ENCODE data around the gene FAM120C. TPM values are rescaled to one million over a fixed set of nuclear protein-coding genes. Genes with fewer than 3 reads are reported as not detected.

Gene FAM120C
- total and polyA plus RNA-seq, 2 of the 4 experiments (the other 2 are of a cell fraction), result 3.4 to 3.6 TPM

- Histone ChIP-seq H3K18ac (ENCODE audit: low read depth, low read length) (no peak overlapping the region), H3K4me3 (ENCODE audit: insufficient read depth, low read depth, low read length) (no peak overlapping the region), H2BK20ac (ENCODE audit: low read depth, low read length) (no peak overlapping the region), H3K14ac (replicated peaks; ENCODE audit: low read depth, low read length) (no peak overlapping the region), H3K4me2 (ENCODE audit: low read depth, low read length) (no peak overlapping the region), H3K79me1 (ENCODE audit: low read depth in 1 of 2, low read length in 2 of 2) (peaks cover 0 to 6% of the 10 kb centered on the region in 2 experiments; a peak in 1 of 4 replicates), H3K9ac (ENCODE audit: low read depth, low read length) (no peak overlapping the region), H3K27me3 (ENCODE audit: control insufficient read depth, insufficient read depth, low read length) (no peaks in the 10 kb centered on the region), H4K5ac (ENCODE audit: low read depth, low read length) (peak overlapping the region; percentile 81; the same call in 1 of the 2 replicates), H3K27ac (ENCODE audit: insufficient read depth, low read length) (no peak overlapping the region), H2BK5ac (ENCODE audit: low read depth, low read length, poor library complexity, severe bottlenecking) (no peak overlapping the region), H2AK9ac (replicated peaks; ENCODE audit: low read depth, low read length, poor library complexity) (no peak overlapping the region), H3K9me1 (ENCODE audit: insufficient read depth, low read length) (0 out of 2 replicates have a peak, but pooled peaks cover 4% of the 10 kb centered on the region), H3K9me3 (ENCODE audit: control insufficient read depth, insufficient read depth, low read length) (no peaks in the 10 kb centered on the region), H2BK120ac (ENCODE audit: low read depth, low read length) (no peak overlapping the region), H4K91ac (ENCODE audit: insufficient read depth, low read depth, low read length) (no peak overlapping the region), H3K23ac (ENCODE audit: low read depth, low read length) (no peak overlapping the region), H3K4me1 (ENCODE audit: control insufficient read depth, insufficient read depth, low read length) (no peaks in the 10 kb centered on the region; the same call in 1 of the 2 replicates), H4K20me1 (ENCODE audit: insufficient read depth, low read length) (no peaks in the 10 kb centered on the region), H2AK5ac (ENCODE audit: low read depth, low read length) (no peak overlapping the region), H3K36me3 (ENCODE audit: control insufficient read depth, insufficient read depth, low read length) (peaks cover 2% of the 10 kb centered on the region), H4K8ac (ENCODE audit: low read depth in 2 of 2, low read length in 2 of 2) (peak overlapping the region; percentile 67 to 94; a peak in 3 of 4 replicates), H3K4ac (ENCODE audit: low read depth, low read length) (peak overlapping the region; percentile 38; the same call in 1 of the 2 replicates), H2AFZ (replicated peaks; ENCODE audit: low read length, poor library complexity) (peak overlapping the region; percentile 76), H2BK15ac (ENCODE audit: low read depth, low read length) (no peak overlapping the region), H3K56ac (ENCODE audit: extremely low read depth, insufficient read depth, low read length) (no peak overlapping the region)
- no peak for ATAC-seq (ENCODE audit: low read depth)
- in situ Hi-C loops (cut with MboI; ENCODE audit: low sequenced_read_pairs), result loop anchor here (25.0 kb wide), 1 partner anchor 392 kb away; the partner anchor contains the start of gene TSR2
- DNase-seq, result no peak
- ChIA-PET POLR2A (ENCODE audit: unreplicated experiment) (no interaction called here), CTCF (no interaction called here)
- TF ChIP-seq CTCF (conservative IDR thresholded peaks at IDR 0.05; ENCODE audit: low read depth, low read length) (no peak), CEBPB (IDR thresholded peaks at IDR 0.05; ENCODE audit: low read depth, low read length) (peak; percentile 81)
- intact Hi-C loops (cut with micrococcal nuclease), result no loop called here
- WGBS, 2 experiments (ENCODE audit: extremely low coverage in 2 of 2, insufficient read length in 1 of 2), result 88% methylated on average over 5 of the region's 12 CpGs; no CpG with 5 or more reads in 1 of the 2 experiments
- dilution Hi-C loops (cut with HindIII; ENCODE audit: low sequenced_read_pairs, unreplicated experiment), result no loop called here
- BruUV-seq (replicated peaks), result no TSS peak
These were observed 137.4 kb downstream of the FAM120C start for GRCh38 chrX:54045563-54046228.

Measured in IMR-90 (cell line).